K562 (cell line): ENCODE data around the gene RNF215. TPM values are rescaled to one million over a fixed set of nuclear protein-coding genes. Genes with fewer than 3 reads are reported as not detected.

ENCODE experiments used
- ATF3 ChIP-seq, 2 experiments: fragments of 450-650 bp in 1 of 2; sonication (generic) in 1 of 2; formaldehyde crosslinking in 1 of 2; IDR thresholded peaks in 1 of 2; conservative IDR thresholded peaks in 1 of 2; 2 replicates each; pipeline versions ENCODE4 v1.6.1 to v1.8.1; 2016 to 2023; ENCODE audit warnings: mild to moderate bottlenecking in 2 of 2, moderate library complexity in 2 of 2, inconsistent platforms in 1 of 2, missing genetic modification reagents in 1 of 2
- BACH1 ChIP-seq: fragments of 200-800 bp; sonication (Bioruptor generic); IDR thresholded peaks from 2 replicates; pipeline ENCODE4 v1.6.1; 2016; ENCODE audit warnings: missing genetic modification characterization, missing compliant biosample characterization
- E2F1 ChIP-seq: sonication (generic); formaldehyde crosslinking; IDR thresholded peaks from 2 replicates; pipeline ENCODE4 v1.8.1; 2023; ENCODE audit warnings: mild to moderate bottlenecking, missing genetic modification reagents, moderate library complexity
- EP300 ChIP-seq: IDR thresholded peaks from 2 replicates; pipeline ENCODE4 v1.6.1; 2012; ENCODE audit warnings: low read length, improper control_type of control experiment
- GATAD2B ChIP-seq: fragments of 450-650 bp; IDR thresholded peaks from 2 replicates; pipeline ENCODE4 v1.6.1; 2017; ENCODE audit warnings: mild to moderate bottlenecking, borderline replicate concordance
- KLF10 ChIP-seq: fragments of 250-450 bp; sonication (Bioruptor Pico); IDR thresholded peaks from 2 replicates; pipeline ENCODE4 v1.6.1; 2021; ENCODE audit warnings: matching md5 sums
- MXD1 ChIP-seq: fragments of 250-450 bp; sonication (Bioruptor Pico); IDR thresholded peaks from 2 replicates; pipeline ENCODE4 v1.8.0; 2021; ENCODE audit warnings: borderline replicate concordance, mild to moderate bottlenecking, moderate library complexity; ENCODE audit not compliant: poor library complexity, severe bottlenecking
- NFE2L1 ChIP-seq: fragments of 450-650 bp; IDR thresholded peaks from 2 replicates; pipeline ENCODE4 v1.6.1; 2016; ENCODE audit warnings: missing genetic modification characterization, low read depth, mild to moderate bottlenecking, missing compliant biosample characterization, moderate library complexity, borderline replicate concordance
- NR0B1 ChIP-seq: fragments of 450-650 bp; IDR thresholded peaks from one replicate; pipeline ENCODE4 v1.6.1; 2018; ENCODE audit warnings: mild to moderate bottlenecking, moderate library complexity; ENCODE audit not compliant: partially characterized antibody
- NUFIP1 ChIP-seq: fragments of 450-650 bp; IDR thresholded peaks from 2 replicates; pipeline ENCODE4 v1.6.1; 2018; ENCODE audit not compliant: partially characterized antibody
- PHF8 ChIP-seq: fragments of 200-600 bp; sonication (generic); IDR thresholded peaks from 2 replicates; pipeline ENCODE4 v1.6.1; 2012; ENCODE audit warnings: mixed run types, mild to moderate bottlenecking, inconsistent platforms, low read length, moderate library complexity, borderline replicate concordance
- PML ChIP-seq: IDR thresholded peaks from 2 replicates; pipeline ENCODE4 v1.6.1; 2012; ENCODE audit warnings: low read length, inconsistent platforms
- POLR2B ChIP-seq: fragments of 450-650 bp; IDR thresholded peaks from 2 replicates; pipeline ENCODE4 v1.6.1; 2018; ENCODE audit warnings: low read depth; ENCODE audit not compliant: partially characterized antibody
- RNF2 ChIP-seq: sonication (generic); IDR thresholded peaks from 2 replicates; pipeline ENCODE4 v1.6.1; 2016
- RUNX1 ChIP-seq: sonication (generic); IDR thresholded peaks from 2 replicates; pipeline ENCODE4 v1.6.1; 2016; ENCODE audit warnings: antibody characterized with exemption, low read depth
- ZBTB9 ChIP-seq: fragments of 450-650 bp; formaldehyde crosslinking; IDR thresholded peaks from 2 replicates; pipeline ENCODE4 v1.4.0; 2020; ENCODE audit warnings: mild to moderate bottlenecking, moderate library complexity
- ZNF23 ChIP-seq: fragments of 250-450 bp; sonication (Bioruptor Pico); IDR thresholded peaks from 2 replicates; pipeline ENCODE4 v1.4.0; 2020; ENCODE audit warnings: mild to moderate bottlenecking
- ZNF274 ChIP-seq: IDR thresholded peaks from 2 replicates; pipeline ENCODE4 v1.6.1; 2011; ENCODE audit warnings: low read depth, mild to moderate bottlenecking, low read length, moderate library complexity, borderline replicate concordance
- ZNF280B ChIP-seq: fragments of 250-450 bp; sonication (Bioruptor Pico); IDR thresholded peaks from 2 replicates; pipeline ENCODE4 v1.5.1; 2021; ENCODE audit warnings: mild to moderate bottlenecking
- polyA plus RNA-seq, 8 experiments: library from polyadenylated mRNA; depleted of rRNA in 4 of 8; stranded (reverse) in 5 of 8; unstranded in 3 of 8; fragments of >200 nt; fragmentation: Nextera tagmentation in 2 of 8; fragmentation: Illumina TruSeq in 1 of 8; extraction: Ambion mirVana in 2 of 8; extraction: Trizol in 1 of 8; gene quantifications; 2 replicates each; pipeline versions ENCODE4 v1.2.1 to v1.2.3, GENCODE V29; 2011 to 2014; ENCODE audit warnings: inconsistent platforms in 1 of 8, missing spikeins in 1 of 8
- total RNA-seq, 7 experiments: library from RNA; depleted of rRNA in 6 of 7; stranded (reverse); fragments of >200 nt in 6 of 7; fragmentation: Illumina TruSeq in 2 of 7; extraction: Trizol in 2 of 7; gene quantifications; 2 replicates each; pipeline versions ENCODE4 v1.2.1 to v1.2.3, GENCODE V29; 2011 to 2021; ENCODE audit warnings: low replicate concordance in 1 of 7

Gene RNF215
- total and polyA plus RNA-seq, 9 of the 15 experiments (the other 6 are each of a cell fraction or from before 2014, with no cell fraction given): 0.08 to 9.8 (median 2.7) TPM

- TF ChIP-seq ATF3 (IDR thresholded peaks at IDR 0.05): peak; percentile 23; the same call in 1 of the 2 replicates
- TF ChIP-seq ATF3 (CRISPR knock-in tag; conservative IDR thresholded peaks at IDR 0.05): no peak
- TF ChIP-seq ZNF280B (CRISPR knock-in tag): no peak
- TF ChIP-seq GATAD2B: peak; percentile 4; the same call in 1 of the 2 replicates
- TF ChIP-seq ZNF23 (CRISPR knock-in tag): no peak
- peak; percentile 88 for TF ChIP-seq EP300
- peak; percentile 39; the same call in 1 of the 2 replicates for TF ChIP-seq BACH1 (tag)
- no peak; the same call in 1 of the 2 replicates for TF ChIP-seq RNF2
- no peak for TF ChIP-seq RUNX1
- peak; percentile 22 for TF ChIP-seq POLR2B
- no peak for TF ChIP-seq ZNF274
- TF ChIP-seq NR0B1: no peak
- no peak for TF ChIP-seq ZBTB9 (CRISPR knock-in tag)
- TF ChIP-seq NUFIP1: no peak
- TF ChIP-seq MXD1 (CRISPR knock-in tag): no peak
- TF ChIP-seq E2F1 (CRISPR knock-in tag): no peak
- no peak for TF ChIP-seq NFE2L1 (tag)
- no peak for TF ChIP-seq KLF10 (CRISPR knock-in tag)
- peak; percentile 55; the same call in 1 of the 2 replicates for TF ChIP-seq PML
- TF ChIP-seq PHF8: no peak
Measured at GRCh38 chr22:30421695-30422480, 34.7 kb upstream of the RNF215 start (continued).
